Osteocyte (in vitro differentiated cells): ENCODE results near the gene MKRN2. TPM values are rescaled to one million over a fixed set of nuclear protein-coding genes. Genes with fewer than 3 reads are reported as not detected.
"Not testable (repeated sequence)": the region's sequence is repeated elsewhere in the genome, so short reads cannot be mapped to it uniquely, and the experiment has no call there.

Source experiments
- DNase-seq: peaks from one replicate; pipeline ENCODE4 v3.0.0; 2021; ENCODE audit warnings: mixed read lengths; ENCODE audit not compliant: unreplicated experiment; ENCODE audit errors: extremely low spot score
- H3K27ac Mint-ChIP-seq: one replicate; pipeline ENCODE4 v1.8.0; 2021; ENCODE audit warnings: mild to moderate bottlenecking, mixed read lengths; ENCODE audit not compliant: unreplicated experiment
- H3K27me3 Mint-ChIP-seq: one replicate; pipeline ENCODE4 v1.8.0; 2021; ENCODE audit warnings: mixed read lengths; ENCODE audit not compliant: unreplicated experiment
- H3K36me3 Mint-ChIP-seq: one replicate; pipeline ENCODE4 v1.8.0; 2021; ENCODE audit warnings: mixed read lengths; ENCODE audit not compliant: unreplicated experiment
- H3K4me1 Mint-ChIP-seq: one replicate; pipeline ENCODE4 v1.8.0; 2021; ENCODE audit warnings: mixed read lengths; ENCODE audit not compliant: unreplicated experiment
- H3K4me3 Mint-ChIP-seq: one replicate; pipeline ENCODE4 v1.8.0; 2021; ENCODE audit warnings: mild to moderate bottlenecking, moderate library complexity, mixed read lengths; ENCODE audit not compliant: unreplicated experiment
- H3K9me3 Mint-ChIP-seq: one replicate; pipeline ENCODE4 v1.8.0; 2021; ENCODE audit warnings: mixed read lengths; ENCODE audit not compliant: unreplicated experiment
- CTCF ChIP-seq: fragments of 200-600 bp; sonication (generic); IDR thresholded peaks from 2 replicates; pipeline ENCODE4 v1.5.0; 2021; ENCODE audit warnings: antibody characterized with exemption, mild to moderate bottlenecking, moderate library complexity
- total RNA-seq: library from RNA; stranded (reverse); gene quantifications from 2 replicates; pipeline ENCODE4 v1.2.1, GENCODE V29; 2021

The MKRN2 gene
- total RNA-seq, 1 donor from 2014 or later = 32.4 TPM

GRCh38 chr3:12541625-12542024 is 15.3 kb upstream of the MKRN2 start:
- no peak overlapping the region for H3K4me3 Mint-ChIP-seq
- no peaks in the 10 kb centered on the region for H3K4me1 Mint-ChIP-seq
- H3K36me3 Mint-ChIP-seq = no peaks in the 10 kb centered on the region
- no peaks in the 10 kb centered on the region for H3K27me3 Mint-ChIP-seq
- no peak for DNase-seq
- no peak overlapping the region for H3K27ac Mint-ChIP-seq
- H3K9me3 Mint-ChIP-seq = no peaks in the 10 kb centered on the region
- TF ChIP-seq CTCF = peak; percentile 11

GRCh38 chr3:12543497-12543896 is 13.4 kb upstream of the MKRN2 start:
- H3K36me3 Mint-ChIP-seq, H3K4me3 Mint-ChIP-seq, H3K27me3 Mint-ChIP-seq, DNase-seq, H3K27ac Mint-ChIP-seq, H3K9me3 Mint-ChIP-seq, H3K4me1 Mint-ChIP-seq: not testable (repeated sequence)

- no peak for DNase-seq
- Mint-ChIP-seq H3K36me3 (no peaks in the 10 kb centered on the region), H3K27ac (no peak overlapping the region), H3K9me3 (no peaks in the 10 kb centered on the region), H3K4me3 (no peak overlapping the region), H3K4me1 (no peaks in the 10 kb centered on the region), H3K27me3 (no peaks in the 10 kb centered on the region)
- TF ChIP-seq CTCF = no peak
Measured at GRCh38 chr3:12544652-12545472, 12.0 kb upstream of the MKRN2 start.

GRCh38 chr3:12545473-12545791 is 11.5 kb upstream of the MKRN2 start, which contains the start of gene MKRN2OS:
Gene MKRN2OS (minus strand): TSS chr3:12545499. CDS start chr3:12545464, 35 bp downstream.
- no peaks in the 10 kb centered on the region for H3K9me3 Mint-ChIP-seq
- no peaks in the 10 kb centered on the region for H3K36me3 Mint-ChIP-seq
- DNase-seq = no peak
- H3K4me3 Mint-ChIP-seq = no peak within 1 kb of the TSS
- H3K27ac Mint-ChIP-seq = no peak within 1 kb of the TSS
- no peak for TF ChIP-seq CTCF
- no peaks in the 10 kb centered on the region for H3K4me1 Mint-ChIP-seq
- H3K27me3 Mint-ChIP-seq = no peaks in the 10 kb centered on the region

- no peak for DNase-seq
- Mint-ChIP-seq H3K4me3 (no peak overlapping the region), H3K4me1 (no peaks in the 10 kb centered on the region), H3K36me3 (no peaks in the 10 kb centered on the region), H3K27ac (no peak overlapping the region), H3K27me3 (peaks cover 7% of the 10 kb centered on the region), H3K9me3 (no peaks in the 10 kb centered on the region)
- TF ChIP-seq CTCF = no peak
Measured at GRCh38 chr3:12549971-12550760, 6.7 kb upstream of the MKRN2 start.
